RWPE2 (cell line): ENCODE data around the gene CCDC188.

Experiments used
- ATAC-seq: fragments of 200-7000 bp; cut with Tn5 transposase; 3 replicates; pipeline ENCODE4 v1.9.1; 2021; ENCODE audit warnings: low read depth
- DNase-seq: peaks from one replicate; pipeline ENCODE4 v3.0.0-alpha.2; 2020; ENCODE audit warnings: low spot score
- H3K27ac ChIP-seq: fragments of 450-650 bp; 2 replicates; pipeline ENCODE4 v1.5.1; 2017; ENCODE audit warnings: mild to moderate bottlenecking; ENCODE audit not compliant: poor library complexity, severe bottlenecking
- H3K27me3 ChIP-seq: fragments of 250-450 bp; sonication (Bioruptor Pico); 2 replicates; pipeline ENCODE4 v1.5.1; 2021; ENCODE audit warnings: mild to moderate bottlenecking, moderate library complexity; ENCODE audit not compliant: insufficient read depth, poor library complexity, severe bottlenecking
- H3K36me3 ChIP-seq: fragments of 250-450 bp; sonication (Bioruptor Pico); 2 replicates; pipeline ENCODE4 v1.5.1; 2020; ENCODE audit warnings: low read depth, mild to moderate bottlenecking, moderate library complexity
- H3K4me1 ChIP-seq: fragments of 250-450 bp; sonication (Bioruptor Pico); 2 replicates; pipeline ENCODE4 v1.5.1; 2021; ENCODE audit warnings: mild to moderate bottlenecking, moderate library complexity; ENCODE audit not compliant: insufficient read depth, poor library complexity, severe bottlenecking
- H3K4me3 ChIP-seq: fragments of 250-450 bp; sonication (Bioruptor Pico); 2 replicates; pipeline ENCODE4 v1.5.1; 2021; ENCODE audit warnings: mild to moderate bottlenecking, moderate library complexity; ENCODE audit not compliant: severe bottlenecking
- H3K9me3 ChIP-seq: fragments of 250-450 bp; sonication (Bioruptor Pico); 2 replicates; pipeline ENCODE4 v1.5.1; 2021; ENCODE audit warnings: mild to moderate bottlenecking, moderate library complexity; ENCODE audit not compliant: severe bottlenecking
- CTCF ChIP-seq: fragments of 450-650 bp; IDR thresholded peaks from one replicate; pipeline ENCODE4 v1.5.1; 2017; ENCODE audit warnings: mild to moderate bottlenecking, moderate library complexity; ENCODE audit not compliant: poor library complexity, severe bottlenecking

The CCDC188 gene

GRCh38 chr22:20178915-20179227 is 28.0 kb upstream of the CCDC188 start:
- no peak overlapping the region for H3K27ac ChIP-seq
- H3K4me3 ChIP-seq = no peak overlapping the region
- DNase-seq (no peak), ATAC-seq (no peak)
- no peak for TF ChIP-seq CTCF
- no peaks in the 10 kb centered on the region for H3K4me1 ChIP-seq
- H3K27me3 ChIP-seq = no peaks in the 10 kb centered on the region
- no peaks in the 10 kb centered on the region for H3K9me3 ChIP-seq
- no peaks in the 10 kb centered on the region for H3K36me3 ChIP-seq

GRCh38 chr22:20178075-20178914 is 27.4 kb upstream of the CCDC188 start:
- no peaks in the 10 kb centered on the region for H3K27me3 ChIP-seq
- H3K4me1 ChIP-seq = no peaks in the 10 kb centered on the region
- ATAC-seq = no peak
- H3K4me3 ChIP-seq = no peak overlapping the region
- no peaks in the 10 kb centered on the region for H3K9me3 ChIP-seq
- no peak for TF ChIP-seq CTCF
- H3K36me3 ChIP-seq = no peaks in the 10 kb centered on the region
- H3K27ac ChIP-seq = no peak overlapping the region
- DNase-seq = no peak

- ATAC-seq (no peak), DNase-seq (no peak)
- Histone ChIP-seq H3K9me3 (no peaks in the 10 kb centered on the region), H3K27me3 (no peaks in the 10 kb centered on the region), H3K36me3 (no peaks in the 10 kb centered on the region), H3K27ac (no peak overlapping the region), H3K4me1 (no peaks in the 10 kb centered on the region), H3K4me3 (no peak overlapping the region)
- TF ChIP-seq CTCF = no peak
Observed at GRCh38 chr22:20177217-20177911, 26.5 kb upstream of the CCDC188 start.

- Histone ChIP-seq H3K36me3 (no peaks in the 10 kb centered on the region), H3K9me3 (peaks cover 1% of the 10 kb centered on the region), H3K27ac (no peak overlapping the region), H3K27me3 (no peaks in the 10 kb centered on the region), H3K4me3 (no peak overlapping the region), H3K4me1 (no peaks in the 10 kb centered on the region)
- ATAC-seq = no peak
- no peak for DNase-seq
- no peak for TF ChIP-seq CTCF
Observed at GRCh38 chr22:20176421-20177085, 25.7 kb upstream of the CCDC188 start.

GRCh38 chr22:20175597-20175900 is 24.7 kb upstream of the CCDC188 start:
- Histone ChIP-seq H3K27ac (no peak overlapping the region), H3K36me3 (no peaks in the 10 kb centered on the region), H3K9me3 (peaks cover 1% of the 10 kb centered on the region), H3K27me3 (no peaks in the 10 kb centered on the region), H3K4me1 (no peaks in the 10 kb centered on the region), H3K4me3 (no peak overlapping the region)
- ATAC-seq (no peak; the same call in 2 of the 3 replicates), DNase-seq (no peak)
- TF ChIP-seq CTCF = no peak
